Suprapubic skin (tissue), 4 donors: ENCODE results near the gene RMND1. TPM values are rescaled to one million over a fixed set of nuclear protein-coding genes. Genes with fewer than 3 reads are reported as not detected.
"Not testable (repeated sequence)": the region's sequence is repeated elsewhere in the genome, so short reads cannot be mapped to it uniquely, and the experiment has no call there.

Experiments used
- DNase-seq, 2 donors: peaks; one replicate each; pipeline ENCODE4 v3.0.0-alpha.2; 2019; ENCODE audit warnings: low spot score in 2 of 2
- H3K27ac ChIP-seq: fragments of 200-600 bp; sonication (generic); one replicate; pipeline ENCODE4 v1.5.1; 2019
- H3K27me3 ChIP-seq: fragments of 200-600 bp; sonication (generic); one replicate; pipeline ENCODE4 v1.5.1; 2019
- H3K36me3 ChIP-seq: fragments of 200-600 bp; sonication (generic); one replicate; pipeline ENCODE4 v1.5.1; 2019
- H3K4me1 ChIP-seq: fragments of 200-600 bp; sonication (generic); one replicate; pipeline ENCODE4 v1.5.1; 2019
- H3K4me3 ChIP-seq: fragments of 200-600 bp; sonication (generic); one replicate; pipeline ENCODE4 v1.5.1; 2019; ENCODE audit warnings: mild to moderate bottlenecking
- H3K9me3 ChIP-seq: fragments of 200-600 bp; sonication (generic); one replicate; pipeline ENCODE4 v1.5.1; 2019
- EP300 ChIP-seq: sonication (generic); formaldehyde crosslinking; IDR thresholded peaks from one replicate; pipeline ENCODE4 v1.6.1; 2017; ENCODE audit warnings: antibody characterized with exemption
- POLR2A ChIP-seq, 2 donors: fragments of 450-650 bp; IDR thresholded peaks; one replicate each; pipeline ENCODE4 v1.6.1; 2017; ENCODE audit warnings: antibody characterized with exemption in 2 of 2, mild to moderate bottlenecking in 2 of 2, moderate library complexity in 2 of 2
- POLR2AphosphoS5 ChIP-seq, 3 donors: sonication (generic); formaldehyde crosslinking; IDR thresholded peaks; one replicate each; pipeline ENCODE4 v1.6.1; 2017; ENCODE audit warnings: antibody characterized with exemption in 3 of 3
- WGBS: methylation state at CpG from one replicate; pipeline ENCODE4 v1.1.5; 2018; 5-methylcytosine and 5-hydroxymethylcytosine counted together
- total RNA-seq, 4 donors: library from RNA; depleted of rRNA; stranded (reverse); fragments of >200 nt; gene quantifications; one replicate each; pipeline ENCODE4 v1.1.0, GENCODE V29; 2016
- TF ChIP-seq, protein P1 (sequence below), 2 donors: fragments of 200-600 bp in 1 of 2; fragments of 450-650 bp in 1 of 2; sonication (generic) in 1 of 2; IDR thresholded peaks; one replicate each; pipeline ENCODE4 v1.5.1; 2016 to 2019; ENCODE audit warnings: antibody characterized with exemption in 2 of 2, mild to moderate bottlenecking in 1 of 2, moderate library complexity in 1 of 2

The RMND1 gene
- total RNA-seq, 4 donors from 2014 or later = 11.7 to 25.7 (median 12.8) TPM

GRCh38 chr6:151358475-151358874 lies 93.5 kb downstream of the RMND1 start:
- H3K36me3 ChIP-seq = peaks cover 13% of the 10 kb centered on the region
- WGBS = 91% methylated on average over 3 of the region's 3 CpGs
- no peaks in the 10 kb centered on the region for H3K4me1 ChIP-seq
- no peak for TF ChIP-seq POLR2A (IDR thresholded peaks at IDR 0.05)
- no peak for TF ChIP-seq POLR2AphosphoS5 (IDR thresholded peaks at IDR 0.05)
- TF ChIP-seq EP300 = no peak
- TF ChIP-seq, protein P1, sequence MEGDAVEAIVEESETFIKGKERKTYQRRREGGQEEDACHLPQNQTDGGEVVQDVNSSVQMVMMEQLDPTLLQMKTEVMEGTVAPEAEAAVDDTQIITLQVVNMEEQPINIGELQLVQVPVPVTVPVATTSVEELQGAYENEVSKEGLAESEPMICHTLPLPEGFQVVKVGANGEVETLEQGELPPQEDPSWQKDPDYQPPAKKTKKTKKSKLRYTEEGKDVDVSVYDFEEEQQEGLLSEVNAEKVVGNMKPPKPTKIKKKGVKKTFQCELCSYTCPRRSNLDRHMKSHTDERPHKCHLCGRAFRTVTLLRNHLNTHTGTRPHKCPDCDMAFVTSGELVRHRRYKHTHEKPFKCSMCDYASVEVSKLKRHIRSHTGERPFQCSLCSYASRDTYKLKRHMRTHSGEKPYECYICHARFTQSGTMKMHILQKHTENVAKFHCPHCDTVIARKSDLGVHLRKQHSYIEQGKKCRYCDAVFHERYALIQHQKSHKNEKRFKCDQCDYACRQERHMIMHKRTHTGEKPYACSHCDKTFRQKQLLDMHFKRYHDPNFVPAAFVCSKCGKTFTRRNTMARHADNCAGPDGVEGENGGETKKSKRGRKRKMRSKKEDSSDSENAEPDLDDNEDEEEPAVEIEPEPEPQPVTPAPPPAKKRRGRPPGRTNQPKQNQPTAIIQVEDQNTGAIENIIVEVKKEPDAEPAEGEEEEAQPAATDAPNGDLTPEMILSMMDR (IDR thresholded peaks at IDR 0.05) = no peak
- no peak overlapping the region for H3K4me3 ChIP-seq
- no peak overlapping the region for H3K27ac ChIP-seq
- H3K27me3 ChIP-seq = no peaks in the 10 kb centered on the region
- no peaks in the 10 kb centered on the region for H3K9me3 ChIP-seq
- no peak for DNase-seq

DNA sequence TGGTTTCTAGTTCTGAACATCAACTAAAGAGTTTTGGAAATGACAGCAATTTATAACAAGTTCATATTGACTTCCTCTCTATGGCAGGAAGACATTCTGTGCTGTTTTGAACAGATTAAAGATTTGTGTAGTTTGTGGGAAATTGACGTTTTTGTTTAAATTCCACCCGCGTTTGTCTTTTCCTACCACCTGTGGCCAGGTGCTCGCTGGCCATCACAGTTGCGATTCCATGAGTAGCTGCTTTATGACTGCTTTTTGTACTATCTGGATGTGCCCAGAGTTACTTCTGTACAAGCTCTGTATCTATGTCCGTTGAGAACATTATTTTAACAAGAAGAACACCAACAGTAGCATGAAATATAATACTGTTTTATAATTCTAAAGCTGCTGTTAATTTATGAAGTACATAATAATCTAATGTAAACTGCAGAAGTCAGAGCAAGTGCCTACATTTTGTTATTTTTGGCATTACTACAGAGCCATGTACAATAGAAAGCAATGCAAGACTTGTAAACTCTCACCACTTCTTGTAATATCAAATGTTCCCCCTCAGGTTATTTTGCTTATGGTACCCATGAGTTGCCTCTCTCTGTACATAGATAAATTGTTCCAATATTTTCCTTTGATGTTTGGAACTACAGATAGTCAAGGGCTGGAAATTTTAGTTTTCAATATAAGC lies 94.0 kb downstream of the RMND1 start:
- DNase-seq = no peak
- no peaks in the 10 kb centered on the region for H3K9me3 ChIP-seq
- no peak for TF ChIP-seq POLR2A (IDR thresholded peaks at IDR 0.05)
- TF ChIP-seq POLR2AphosphoS5 (IDR thresholded peaks at IDR 0.05) = no peak
- no peak for TF ChIP-seq EP300
- TF ChIP-seq, protein P1 (IDR thresholded peaks at IDR 0.05) = no peak
- H3K36me3 ChIP-seq = peaks cover 13% of the 10 kb centered on the region
- no peak overlapping the region for H3K4me3 ChIP-seq
- no peaks in the 10 kb centered on the region for H3K27me3 ChIP-seq
- 82% methylated on average over 6 of the region's 6 CpGs for WGBS
- no peak overlapping the region for H3K27ac ChIP-seq
- no peaks in the 10 kb centered on the region for H3K4me1 ChIP-seq

DNA sequence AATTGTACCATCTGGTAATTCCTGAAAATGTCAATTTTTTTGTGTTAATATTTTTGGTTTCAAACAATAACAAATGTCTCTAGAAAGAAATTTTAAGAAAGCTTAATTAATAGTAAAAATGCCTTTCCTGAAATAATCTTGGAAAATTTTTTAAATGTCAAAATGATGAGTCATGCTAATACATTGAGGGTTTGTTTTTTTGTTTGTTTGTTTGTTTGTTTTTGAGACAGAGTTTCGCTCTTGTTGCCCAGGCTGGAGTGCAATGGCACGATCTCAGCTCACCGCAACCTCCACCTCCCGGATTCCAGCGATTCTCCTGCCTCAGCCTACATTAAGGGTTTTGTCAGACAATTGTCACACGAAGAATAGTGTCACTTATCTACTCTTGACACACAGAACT lies 94.9 kb downstream of the RMND1 start:
- H3K4me1 ChIP-seq, H3K4me3 ChIP-seq, H3K36me3 ChIP-seq, DNase-seq, H3K9me3 ChIP-seq, H3K27me3 ChIP-seq, H3K27ac ChIP-seq: not testable (repeated sequence)
- WGBS = 84% methylated on average over 6 of the region's 6 CpGs

Other genes with a start within 250 kb of the RMND1 start
- 10 to 100 TPM in 3 of 4 donors, 1 to 10 TPM in 1; 7.2 to 20.1 (median 11.9) TPM for gene AKAP12, start 212.2 kb downstream of the RMND1 start, total RNA-seq
- gene ZBTB2, start 60.6 kb downstream of the RMND1 start, total RNA-seq = 10 to 100 TPM in 3 of 4 donors, 1 to 10 TPM in 1; 9.5 to 17.5 (median 13.0) TPM
- gene CCDC170, start 41.9 kb upstream of the RMND1 start, total RNA-seq = under 1 TPM; 0.16 to 0.89 (median 0.24) TPM